Glomerular visceral epithelial cell (primary cell): ENCODE measurements around the gene ARRDC3.

Source experiments
- DNase-seq: peaks from one replicate; pipeline ENCODE4 v3.0.0-alpha.2; 2016; ENCODE audit errors: extremely low spot score

ARRDC3 gene

GRCh38 chr5:91384671-91385430 is 1.7 kb upstream of the ARRDC3 start:
- peak; percentile 92 for DNase-seq

GRCh38 chr5:91383956-91384300 is 811 bp upstream of the ARRDC3 start:
- peak; percentile 31 for DNase-seq

- DNase-seq, result peak; percentile 47
Observed at GRCh38 chr5:91382530-91383026, 539 bp downstream of the ARRDC3 start.

GRCh38 chr5:91381774-91382359 is 1.2 kb downstream of the ARRDC3 start:
- DNase-seq, result peak; percentile 84

GRCh38 chr5:91381239-91381773 is 1.8 kb downstream of the ARRDC3 start:
- DNase-seq, result no peak

GRCh38 chr5:91380491-91381238 is 2.5 kb downstream of the ARRDC3 start:
- DNase-seq, result peak; percentile 97

GRCh38 chr5:91379914-91380490 is 3.1 kb downstream of the ARRDC3 start:
- peak; percentile 99 for DNase-seq

GRCh38 chr5:91379246-91379913 is 3.7 kb downstream of the ARRDC3 start:
- no peak for DNase-seq

GRCh38 chr5:91378752-91379211 is 4.3 kb downstream of the ARRDC3 start:
- DNase-seq, result no peak

- no peak for DNase-seq
Observed at GRCh38 chr5:91374893-91375520, 8.1 kb downstream of the ARRDC3 start.

- no peak for DNase-seq
Observed at GRCh38 chr5:91373600-91373999, 9.5 kb downstream of the ARRDC3 start.

GRCh38 chr5:91373006-91373405 is 10.1 kb downstream of the ARRDC3 start:
- DNase-seq, result no peak

- DNase-seq, result no peak
Observed at GRCh38 chr5:91369480-91369879, 13.6 kb downstream of the ARRDC3 start.

GRCh38 chr5:91367908-91368648 is 15.0 kb downstream of the ARRDC3 start:
- DNase-seq, result no peak

- DNase-seq, result peak; percentile 27
Observed at GRCh38 chr5:91367344-91367743, 15.8 kb downstream of the ARRDC3 start.

- peak; percentile 22 for DNase-seq
Observed at GRCh38 chr5:91366551-91366950, 16.6 kb downstream of the ARRDC3 start.

GRCh38 chr5:91365498-91365897 is 17.6 kb downstream of the ARRDC3 start:
- DNase-seq, result no peak

- DNase-seq, result no peak
Observed at GRCh38 chr5:91362935-91363334, 20.2 kb downstream of the ARRDC3 start.

GRCh38 chr5:91361790-91362189 is 21.3 kb downstream of the ARRDC3 start:
- no peak for DNase-seq

- peak; percentile 57 for DNase-seq
Observed at GRCh38 chr5:91361055-91361701, 21.9 kb downstream of the ARRDC3 start.
